Right lobe of liver (tissue), 4 donors: ENCODE results near the gene FNDC3B.

ENCODE experiments used
- POLR2A ChIP-seq: fragments of 450-650 bp; IDR thresholded peaks from one replicate; pipeline ENCODE4 v1.6.1; 2017; ENCODE audit warnings: antibody characterized with exemption, mild to moderate bottlenecking
- TF ChIP-seq, protein P1 (sequence below), 4 donors: fragments of 200-600 bp in 3 of 4; fragments of 450-650 bp in 1 of 4; IDR thresholded peaks; one replicate each; pipeline versions ENCODE4 v1.5.1 to v1.8.0; 2016 to 2022; ENCODE audit warnings: antibody characterized with exemption in 4 of 4, mild to moderate bottlenecking in 2 of 4
- donor health status: DM: no; HTN: no; CAD: no.
- donor health status: DM: no; HTN: no; CAD: no.
- donor health status: DM: no; HTN: yes; CAD: no.

GRCh38 chr3:172170073-172170709 is 130.8 kb downstream of the FNDC3B start:
- no peak for TF ChIP-seq POLR2A
- TF ChIP-seq, protein P1, sequence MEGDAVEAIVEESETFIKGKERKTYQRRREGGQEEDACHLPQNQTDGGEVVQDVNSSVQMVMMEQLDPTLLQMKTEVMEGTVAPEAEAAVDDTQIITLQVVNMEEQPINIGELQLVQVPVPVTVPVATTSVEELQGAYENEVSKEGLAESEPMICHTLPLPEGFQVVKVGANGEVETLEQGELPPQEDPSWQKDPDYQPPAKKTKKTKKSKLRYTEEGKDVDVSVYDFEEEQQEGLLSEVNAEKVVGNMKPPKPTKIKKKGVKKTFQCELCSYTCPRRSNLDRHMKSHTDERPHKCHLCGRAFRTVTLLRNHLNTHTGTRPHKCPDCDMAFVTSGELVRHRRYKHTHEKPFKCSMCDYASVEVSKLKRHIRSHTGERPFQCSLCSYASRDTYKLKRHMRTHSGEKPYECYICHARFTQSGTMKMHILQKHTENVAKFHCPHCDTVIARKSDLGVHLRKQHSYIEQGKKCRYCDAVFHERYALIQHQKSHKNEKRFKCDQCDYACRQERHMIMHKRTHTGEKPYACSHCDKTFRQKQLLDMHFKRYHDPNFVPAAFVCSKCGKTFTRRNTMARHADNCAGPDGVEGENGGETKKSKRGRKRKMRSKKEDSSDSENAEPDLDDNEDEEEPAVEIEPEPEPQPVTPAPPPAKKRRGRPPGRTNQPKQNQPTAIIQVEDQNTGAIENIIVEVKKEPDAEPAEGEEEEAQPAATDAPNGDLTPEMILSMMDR (IDR thresholded peaks at IDR 0.05), result no peak
